Sigmoid colon (tissue), 7 donors: Measurements from ENCODE around the gene TCN1. TPM values are rescaled to one million over a fixed set of nuclear protein-coding genes. Genes with fewer than 3 reads are reported as not detected.
"Not testable (repeated sequence)": the region's sequence is repeated elsewhere in the genome, so short reads cannot be mapped to it uniquely, and the experiment has no call there.

Experiments
- DNase-seq: peaks from one replicate; pipeline ENCODE4 v3.0.0-alpha.2; 2019
- H3K27ac ChIP-seq, 4 donors: fragments of 200-600 bp; sonication (generic); one replicate each; pipeline ENCODE4 v1.5.1; 2016 to 2019; ENCODE audit warnings: mild to moderate bottlenecking in 1 of 4
- H3K27me3 ChIP-seq, 3 donors: fragments of 200-600 bp; sonication (generic); one replicate each; pipeline ENCODE4 v1.5.1; 2019; ENCODE audit warnings: mild to moderate bottlenecking in 1 of 3
- H3K36me3 ChIP-seq, 4 donors: fragments of 200-600 bp; sonication (generic); one replicate each; pipeline ENCODE4 v1.5.1; 2016 to 2019
- H3K4me1 ChIP-seq, 4 donors: fragments of 200-600 bp; sonication (generic); one replicate each; pipeline ENCODE4 v1.5.1; 2017 to 2019
- H3K4me3 ChIP-seq, 4 donors: fragments of 200-600 bp; sonication (generic); one replicate each; pipeline ENCODE4 v1.5.1; 2017 to 2019; ENCODE audit warnings: mild to moderate bottlenecking in 2 of 4, moderate library complexity in 1 of 4
- H3K9me3 ChIP-seq, 4 donors: fragments of 200-600 bp in 3 of 4; sonication (generic) in 3 of 4; one replicate each; pipeline versions ENCODE4 v1.5.1 to v1.6.1; 2013 to 2019
- EP300 ChIP-seq, 4 donors: sonication (generic); formaldehyde crosslinking; IDR thresholded peaks; one replicate each; pipeline ENCODE4 v1.6.1; 2017; ENCODE audit warnings: antibody characterized with exemption in 4 of 4
- POLR2A ChIP-seq, 2 donors: fragments of 450-650 bp; IDR thresholded peaks; one replicate each; pipeline ENCODE4 v1.6.1; 2016; ENCODE audit warnings: antibody characterized with exemption in 2 of 2, mild to moderate bottlenecking in 2 of 2, moderate library complexity in 2 of 2
- POLR2AphosphoS5 ChIP-seq, 4 donors: sonication (generic); formaldehyde crosslinking; IDR thresholded peaks; one replicate each; pipeline ENCODE4 v1.6.1; 2017; ENCODE audit warnings: antibody characterized with exemption in 4 of 4
- WGBS, 2 donors: extraction: QIAGEN DNeasy Blood & Tissue Kit; methylation state at CpG; one replicate each; pipeline ENCODE4 v1.1.7; 2013; 5-methylcytosine and 5-hydroxymethylcytosine counted together
- intact Hi-C: fragments of 100-400 bp; cut with DNase I; formaldehyde crosslinking; loops from one replicate; pipeline ENCODE4 v1.15.1; 2023
- polyA plus RNA-seq, 3 donors: library from polyadenylated mRNA; stranded (reverse); fragments of 200-250 nt; gene quantifications; one replicate each; pipeline ENCODE4 v1.2.3, GENCODE V29; 2013
- total RNA-seq, 4 donors: library from RNA; depleted of rRNA; stranded (reverse); fragments of >200 nt; gene quantifications; one replicate each; pipeline ENCODE4 v1.1.0, GENCODE V29; 2016
- TF ChIP-seq, protein P1 (sequence below), 4 experiments: fragments of 450-650 bp in 3 of 4; fragments of 200-600 bp in 1 of 4; IDR thresholded peaks; one replicate each; pipeline ENCODE4 v1.5.1; 2016 to 2019; ENCODE audit warnings: antibody characterized with exemption in 4 of 4, mild to moderate bottlenecking in 3 of 4, moderate library complexity in 2 of 4
- donor health status: healthy with polysubstance abuse.
- donor health status: Bipolar disorder and iron deficiency.
- donor health status: healthy.

The TCN1 gene
- total and polyA plus RNA-seq, 7 donors = 1.8 TPM; not detected in 6

DNA sequence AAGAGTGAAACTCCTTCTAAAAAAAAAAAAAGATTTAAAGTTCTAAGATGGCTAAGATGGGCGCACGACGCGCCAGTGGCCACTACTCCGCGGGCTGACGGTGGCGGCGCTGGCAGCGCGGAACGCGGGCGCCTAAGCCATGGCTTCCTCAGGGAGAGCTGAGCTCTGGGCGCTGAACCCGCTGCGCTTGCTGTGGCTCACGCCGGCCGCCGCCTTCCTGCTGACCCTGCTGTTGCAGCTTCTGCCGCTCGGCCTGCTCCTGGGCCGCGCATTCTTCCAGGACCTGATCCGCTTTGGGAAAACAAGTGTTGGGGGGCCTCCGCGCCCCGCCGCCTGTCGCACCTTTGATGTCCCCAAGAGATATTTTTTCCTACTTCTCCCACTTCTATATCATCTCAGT, 31.8 kb upstream of the TCN1 start:
- 97 to 98% methylated on average over 31 of the region's 31 CpGs for WGBS, 2 donors
- intact Hi-C loops = no loop called here
- H3K36me3 ChIP-seq = no peaks in the 10 kb centered on the region
- TF ChIP-seq POLR2AphosphoS5 (IDR thresholded peaks at IDR 0.05) (no peak), EP300 (IDR thresholded peaks at IDR 0.05) (no peak), POLR2A (IDR thresholded peaks at IDR 0.05) (no peak)
- TF ChIP-seq, protein P1, sequence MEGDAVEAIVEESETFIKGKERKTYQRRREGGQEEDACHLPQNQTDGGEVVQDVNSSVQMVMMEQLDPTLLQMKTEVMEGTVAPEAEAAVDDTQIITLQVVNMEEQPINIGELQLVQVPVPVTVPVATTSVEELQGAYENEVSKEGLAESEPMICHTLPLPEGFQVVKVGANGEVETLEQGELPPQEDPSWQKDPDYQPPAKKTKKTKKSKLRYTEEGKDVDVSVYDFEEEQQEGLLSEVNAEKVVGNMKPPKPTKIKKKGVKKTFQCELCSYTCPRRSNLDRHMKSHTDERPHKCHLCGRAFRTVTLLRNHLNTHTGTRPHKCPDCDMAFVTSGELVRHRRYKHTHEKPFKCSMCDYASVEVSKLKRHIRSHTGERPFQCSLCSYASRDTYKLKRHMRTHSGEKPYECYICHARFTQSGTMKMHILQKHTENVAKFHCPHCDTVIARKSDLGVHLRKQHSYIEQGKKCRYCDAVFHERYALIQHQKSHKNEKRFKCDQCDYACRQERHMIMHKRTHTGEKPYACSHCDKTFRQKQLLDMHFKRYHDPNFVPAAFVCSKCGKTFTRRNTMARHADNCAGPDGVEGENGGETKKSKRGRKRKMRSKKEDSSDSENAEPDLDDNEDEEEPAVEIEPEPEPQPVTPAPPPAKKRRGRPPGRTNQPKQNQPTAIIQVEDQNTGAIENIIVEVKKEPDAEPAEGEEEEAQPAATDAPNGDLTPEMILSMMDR (IDR thresholded peaks at IDR 0.05) = no peak
- no peak overlapping the region for H3K27ac ChIP-seq
- H3K27me3 ChIP-seq = no peaks in the 10 kb centered on the region
- DNase-seq = no peak
- H3K9me3 ChIP-seq = no peaks in the 10 kb centered on the region
- no peak overlapping the region for H3K4me3 ChIP-seq
- no peaks in the 10 kb centered on the region for H3K4me1 ChIP-seq

DNA sequence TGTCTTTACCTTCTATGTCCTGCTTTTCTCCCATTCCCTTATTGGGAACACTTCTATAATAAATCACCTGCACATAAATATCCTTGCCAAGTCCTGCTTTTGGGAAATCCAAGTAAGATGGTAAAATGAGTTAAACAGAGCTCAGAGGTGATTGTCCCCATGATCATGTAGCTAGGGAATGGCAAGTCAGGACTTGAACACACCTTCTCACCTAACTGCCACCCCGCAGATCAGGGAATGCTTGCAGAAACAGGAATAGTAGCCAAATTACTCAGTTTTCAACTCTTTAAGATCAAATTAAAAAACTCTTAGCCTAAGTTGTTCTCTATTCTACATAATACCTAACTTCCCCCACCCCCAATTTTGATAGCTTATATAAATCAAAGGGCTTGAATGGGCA, 28.3 kb upstream of the TCN1 start:
- 100% methylated on average over 1 of the region's 1 CpG for WGBS, 2 donors

DNA sequence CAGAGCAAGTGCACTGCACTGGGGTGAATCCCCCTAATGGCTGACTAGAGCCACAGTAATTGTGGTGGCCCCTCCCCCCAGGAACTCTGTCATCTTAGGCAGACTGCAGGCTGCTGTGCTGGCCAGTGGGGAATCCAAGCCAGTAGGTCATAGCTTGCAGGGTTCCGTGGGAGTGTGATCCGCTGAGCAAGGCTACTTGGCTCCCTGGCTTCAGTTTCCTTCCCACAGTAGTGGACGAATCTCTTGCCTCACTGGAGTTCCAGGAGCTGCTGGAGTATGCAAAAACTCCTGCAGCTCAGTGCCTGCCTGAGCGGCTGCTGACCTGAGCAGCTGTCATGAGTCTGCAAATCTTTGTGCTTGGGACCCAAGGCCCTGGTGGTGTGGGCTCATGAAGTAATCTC, 25.5 kb upstream of the TCN1 start:
- 72 to 87% methylated on average over 4 of the region's 4 CpGs for WGBS, 2 donors
- no peak overlapping the region for H3K4me3 ChIP-seq
- H3K4me1 ChIP-seq = no peaks in the 10 kb centered on the region
- no peak for DNase-seq
- no peaks in the 10 kb centered on the region for H3K27me3 ChIP-seq
- H3K9me3 ChIP-seq = peaks cover 0 to 5% (median 0%) of the 10 kb centered on the region in 4 donors
- TF ChIP-seq POLR2AphosphoS5 (IDR thresholded peaks at IDR 0.05) (no peak), EP300 (IDR thresholded peaks at IDR 0.05) (no peak), POLR2A (IDR thresholded peaks at IDR 0.05) (no peak)
- TF ChIP-seq, protein P1 (IDR thresholded peaks at IDR 0.05) = no peak
- no peak overlapping the region for H3K27ac ChIP-seq
- intact Hi-C loops = no loop called here
- H3K36me3 ChIP-seq = no peaks in the 10 kb centered on the region

More for the DNA sequence above, 28.3 kb upstream of the TCN1 start:
- H3K4me3 ChIP-seq = no peak overlapping the region
- intact Hi-C loops = no loop called here
- H3K36me3 ChIP-seq = no peaks in the 10 kb centered on the region
- H3K27ac ChIP-seq = no peak overlapping the region
- DNase-seq = no peak
- H3K9me3 ChIP-seq = no peaks in the 10 kb centered on the region
- H3K4me1 ChIP-seq = no peaks in the 10 kb centered on the region
- TF ChIP-seq, protein P1 (IDR thresholded peaks at IDR 0.05) = no peak
- TF ChIP-seq EP300 (IDR thresholded peaks at IDR 0.05) (no peak), POLR2A (IDR thresholded peaks at IDR 0.05) (no peak), POLR2AphosphoS5 (IDR thresholded peaks at IDR 0.05) (no peak)
- no peaks in the 10 kb centered on the region for H3K27me3 ChIP-seq

DNA sequence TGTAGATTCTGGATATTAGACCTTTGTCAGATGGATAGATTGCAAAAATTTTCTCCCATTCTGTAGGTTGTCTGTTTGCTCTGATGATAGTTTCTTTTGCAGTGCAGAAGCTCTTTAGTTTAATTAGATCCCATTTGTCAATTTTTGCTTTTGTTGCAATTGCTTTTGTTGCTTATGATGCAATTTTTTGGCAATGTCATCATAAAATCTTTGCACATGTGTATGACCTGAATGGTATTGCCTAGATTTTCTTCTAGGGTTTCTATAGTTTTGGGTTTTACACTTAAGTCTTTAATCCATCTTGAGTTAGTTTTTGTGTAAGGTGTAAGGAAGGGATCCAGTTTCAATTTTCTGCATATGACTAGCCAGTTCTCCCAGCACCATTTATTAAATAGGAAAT, 20.9 kb upstream of the TCN1 start:
- H3K27ac ChIP-seq, DNase-seq, H3K27me3 ChIP-seq, H3K36me3 ChIP-seq, H3K4me3 ChIP-seq, H3K4me1 ChIP-seq, intact Hi-C loops, H3K9me3 ChIP-seq: not testable (repeated sequence)

DNA sequence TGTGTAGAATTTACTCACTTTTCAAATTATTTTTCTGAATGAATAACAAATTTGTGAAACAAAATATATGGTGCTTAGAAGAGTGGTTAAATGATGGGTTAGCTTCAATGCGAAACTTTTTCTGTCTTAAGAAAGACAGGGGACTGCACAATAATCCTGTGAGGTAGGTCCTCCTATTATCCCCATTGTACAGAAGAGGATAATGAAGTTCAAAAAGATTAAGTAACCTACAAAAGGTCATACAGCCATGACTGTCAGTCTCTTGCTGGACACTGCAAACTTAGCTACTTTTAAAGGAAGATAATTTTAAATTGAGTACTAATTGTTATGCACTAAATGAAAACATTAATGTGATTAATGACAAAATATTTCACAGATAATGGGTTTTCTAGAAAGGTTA, 17.3 kb upstream of the TCN1 start:
- peaks cover 0 to 2% (median 0%) of the 10 kb centered on the region in 4 donors for H3K9me3 ChIP-seq
- 96 to 97% methylated on average over 1 of the region's 1 CpG for WGBS, 2 donors
- no peak overlapping the region for H3K4me3 ChIP-seq
- no peaks in the 10 kb centered on the region for H3K4me1 ChIP-seq
- no peak for DNase-seq
- H3K27me3 ChIP-seq = no peaks in the 10 kb centered on the region
- H3K27ac ChIP-seq = no peak overlapping the region
- no peak for TF ChIP-seq POLR2A (IDR thresholded peaks at IDR 0.05)
- TF ChIP-seq, protein P1 (IDR thresholded peaks at IDR 0.05) = no peak
- no peak for TF ChIP-seq POLR2AphosphoS5 (IDR thresholded peaks at IDR 0.05)
- TF ChIP-seq EP300 (IDR thresholded peaks at IDR 0.05) = no peak
- intact Hi-C loops = no loop called here
- H3K36me3 ChIP-seq = no peaks in the 10 kb centered on the region
